Right renal cortex interstitium (tissue), 3 donors: ENCODE measurements around the gene TNRC6C. TPM values are rescaled to one million over a fixed set of nuclear protein-coding genes. Genes with fewer than 3 reads are reported as not detected.

Source experiments
- DNase-seq, 3 donors: peaks; one replicate each; pipeline ENCODE4 v3.0.0-alpha.2; 2013; ENCODE audit warnings: low read depth in 3 of 3, low spot score in 2 of 3
- polyA plus RNA-seq, 3 donors: library from polyadenylated mRNA; unstranded; fragments of 120-200 nt; gene quantifications; one replicate each; pipeline ENCODE4 v1.2.1, GENCODE V29; 2013; ENCODE audit not compliant: insufficient read length in 3 of 3

Gene TNRC6C
- polyA plus RNA-seq, 3 donors, result 12.6 to 13.6 (median 12.8) TPM

GRCh38 chr17:78121801-78122215 lies 163.3 kb downstream of the TNRC6C start:
- no peak for DNase-seq

- no peak for DNase-seq
Observed at GRCh38 chr17:78122216-78122930, 163.9 kb downstream of the TNRC6C start.

- no peak for DNase-seq
Observed at GRCh38 chr17:78122931-78123249, 164.4 kb downstream of the TNRC6C start.

- DNase-seq, result no peak
Observed at GRCh38 chr17:78123258-78123929, 164.9 kb downstream of the TNRC6C start.

- DNase-seq, result no peak
Observed at GRCh38 chr17:78124081-78124835, 165.8 kb downstream of the TNRC6C start.

GRCh38 chr17:78124836-78125137 lies 166.3 kb downstream of the TNRC6C start:
- no peak for DNase-seq

GRCh38 chr17:78125138-78125913 lies 166.8 kb downstream of the TNRC6C start:
- no peak for DNase-seq

- DNase-seq, result no peak
Observed at GRCh38 chr17:78125976-78126894, 167.7 kb downstream of the TNRC6C start.

- no peak for DNase-seq
Observed at GRCh38 chr17:78126895-78127238, 168.4 kb downstream of the TNRC6C start.

GRCh38 chr17:78127239-78127887 lies 168.9 kb downstream of the TNRC6C start:
- DNase-seq, result no peak

- no peak for DNase-seq
Observed at GRCh38 chr17:78127888-78128550, 169.5 kb downstream of the TNRC6C start.

- DNase-seq, result no peak
Observed at GRCh38 chr17:78128551-78129350, 170.2 kb downstream of the TNRC6C start, which contains the start of gene TMC6. TMC6 (minus strand) TSS chr17:78128755; CDS start chr17:78126832, 1,923 bp downstream.

GRCh38 chr17:78129351-78130089 lies 171.0 kb downstream of the TNRC6C start:
- no peak for DNase-seq

GRCh38 chr17:78130090-78130436 lies 171.6 kb downstream of the TNRC6C start:
- no peak for DNase-seq

- DNase-seq, result no peak
Observed at GRCh38 chr17:78130437-78131101, 172.1 kb downstream of the TNRC6C start, which contains the start of gene TMC8. TMC8 (plus strand) TSS chr17:78130771; CDS start chr17:78131589, 818 bp downstream.

GRCh38 chr17:78131172-78132083 lies 172.9 kb downstream of the TNRC6C start:
- DNase-seq, result no peak
